RWPE1 (cell line): ENCODE results near the gene GFER.
A peak's percentile ranks its signal among the peaks of the same experiment; 100 is the strongest.
"Not testable (repeated sequence)": the region's sequence is repeated elsewhere in the genome, so short reads cannot be mapped to it uniquely, and the experiment has no call there.

Source experiments
- CTCF ChIA-PET: fragments of 350-600 bp; sonication (Branson Sonifier 250); formaldehyde crosslinking; extraction: SDS; loops from one replicate; lab custom pipeline; 2021; lab: Yijun Ruan, JAX
- POLR2A ChIA-PET: fragments of 400-600 bp; formaldehyde crosslinking; extraction: SDS; loops from one replicate; lab custom pipeline; 2020; ENCODE audit warnings: antibody characterized with exemption; ENCODE audit not compliant: low non-redundant PET; lab: Yijun Ruan, JAX
- DNase-seq: peaks from one replicate; pipeline ENCODE4 v3.0.0; 2012; ENCODE audit warnings: low spot score
- H3K27ac ChIP-seq: fragments of 450-650 bp; 2 replicates; pipeline ENCODE4 v1.5.1; 2017
- TF ChIP-seq, protein P1 (sequence below): fragments of 450-650 bp; conservative IDR thresholded peaks from 2 replicates; pipeline ENCODE4 v1.5.1; 2017; ENCODE audit warnings: low read depth, mild to moderate bottlenecking

The GFER gene

GRCh38 chr16:2032285-2033056 lies 48.5 kb downstream of the GFER start:
- POLR2A ChIA-PET = no interaction called here
- DNase-seq = no peak
- CTCF ChIA-PET = interaction anchor here (0.5 to 1.1 kb wide), 3 partner anchors 8 to 16 kb away, joined by 3 read pairs; no protein-coding TSS in a partner anchor
- peak overlapping the region; percentile 78 for H3K27ac ChIP-seq
- TF ChIP-seq, protein P1, sequence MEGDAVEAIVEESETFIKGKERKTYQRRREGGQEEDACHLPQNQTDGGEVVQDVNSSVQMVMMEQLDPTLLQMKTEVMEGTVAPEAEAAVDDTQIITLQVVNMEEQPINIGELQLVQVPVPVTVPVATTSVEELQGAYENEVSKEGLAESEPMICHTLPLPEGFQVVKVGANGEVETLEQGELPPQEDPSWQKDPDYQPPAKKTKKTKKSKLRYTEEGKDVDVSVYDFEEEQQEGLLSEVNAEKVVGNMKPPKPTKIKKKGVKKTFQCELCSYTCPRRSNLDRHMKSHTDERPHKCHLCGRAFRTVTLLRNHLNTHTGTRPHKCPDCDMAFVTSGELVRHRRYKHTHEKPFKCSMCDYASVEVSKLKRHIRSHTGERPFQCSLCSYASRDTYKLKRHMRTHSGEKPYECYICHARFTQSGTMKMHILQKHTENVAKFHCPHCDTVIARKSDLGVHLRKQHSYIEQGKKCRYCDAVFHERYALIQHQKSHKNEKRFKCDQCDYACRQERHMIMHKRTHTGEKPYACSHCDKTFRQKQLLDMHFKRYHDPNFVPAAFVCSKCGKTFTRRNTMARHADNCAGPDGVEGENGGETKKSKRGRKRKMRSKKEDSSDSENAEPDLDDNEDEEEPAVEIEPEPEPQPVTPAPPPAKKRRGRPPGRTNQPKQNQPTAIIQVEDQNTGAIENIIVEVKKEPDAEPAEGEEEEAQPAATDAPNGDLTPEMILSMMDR = no peak

DNA sequence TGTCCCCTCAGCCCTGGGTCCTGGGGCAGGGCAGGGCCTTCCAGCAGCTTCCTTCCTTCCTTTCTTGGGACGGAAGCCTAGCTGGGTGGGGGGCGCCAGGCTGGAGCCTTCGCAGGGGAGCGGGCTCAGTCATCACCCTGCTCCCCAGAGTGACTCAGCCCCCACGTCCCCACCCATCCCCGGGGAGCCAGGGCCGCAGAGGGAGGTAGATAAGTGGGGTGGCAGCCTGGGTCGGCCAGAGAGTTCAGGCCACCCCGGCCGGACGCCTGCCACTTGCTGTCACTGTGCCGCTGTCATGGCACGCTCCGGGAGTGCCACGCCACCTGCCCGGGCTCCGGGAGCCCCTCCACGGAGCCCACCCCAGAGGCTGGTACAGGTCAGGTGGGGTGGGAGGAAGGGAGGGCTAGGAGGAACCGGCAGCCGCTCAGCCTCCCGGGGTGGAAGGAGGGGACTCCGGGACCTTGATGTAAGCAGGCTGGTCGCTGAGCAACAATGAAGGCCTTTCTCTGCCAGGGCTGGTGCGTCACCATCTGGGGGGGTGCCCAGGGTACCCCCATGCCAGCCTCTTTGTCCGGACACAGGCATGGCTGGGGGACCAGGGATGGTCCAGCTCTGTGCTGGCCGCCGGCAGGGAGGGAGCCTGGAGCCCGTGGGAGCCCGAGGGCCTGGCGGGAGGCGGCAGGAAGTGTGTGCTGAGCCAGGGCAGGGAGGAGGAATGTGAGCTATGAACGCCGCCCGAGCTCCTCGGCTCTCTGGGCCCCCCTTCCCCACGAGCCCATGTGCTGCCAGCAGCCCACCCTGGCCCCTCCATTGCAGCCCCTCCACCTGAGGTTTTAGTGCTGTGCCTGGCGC lies 49.3 kb downstream of the GFER start:
- H3K27ac ChIP-seq = peak overlapping the region; percentile 78
- CTCF ChIA-PET = interaction anchor here (0.6 to 1.1 kb wide), 3 partner anchors 11 to 107 kb away, joined by 3 read pairs; no protein-coding TSS in a partner anchor
- no peak for DNase-seq
- POLR2A ChIA-PET = interaction anchor here (0.6 kb wide), 1 partner anchor 23 kb away, joined by 3 read pairs; no protein-coding TSS in a partner anchor
- TF ChIP-seq, protein P1 = no peak

DNA sequence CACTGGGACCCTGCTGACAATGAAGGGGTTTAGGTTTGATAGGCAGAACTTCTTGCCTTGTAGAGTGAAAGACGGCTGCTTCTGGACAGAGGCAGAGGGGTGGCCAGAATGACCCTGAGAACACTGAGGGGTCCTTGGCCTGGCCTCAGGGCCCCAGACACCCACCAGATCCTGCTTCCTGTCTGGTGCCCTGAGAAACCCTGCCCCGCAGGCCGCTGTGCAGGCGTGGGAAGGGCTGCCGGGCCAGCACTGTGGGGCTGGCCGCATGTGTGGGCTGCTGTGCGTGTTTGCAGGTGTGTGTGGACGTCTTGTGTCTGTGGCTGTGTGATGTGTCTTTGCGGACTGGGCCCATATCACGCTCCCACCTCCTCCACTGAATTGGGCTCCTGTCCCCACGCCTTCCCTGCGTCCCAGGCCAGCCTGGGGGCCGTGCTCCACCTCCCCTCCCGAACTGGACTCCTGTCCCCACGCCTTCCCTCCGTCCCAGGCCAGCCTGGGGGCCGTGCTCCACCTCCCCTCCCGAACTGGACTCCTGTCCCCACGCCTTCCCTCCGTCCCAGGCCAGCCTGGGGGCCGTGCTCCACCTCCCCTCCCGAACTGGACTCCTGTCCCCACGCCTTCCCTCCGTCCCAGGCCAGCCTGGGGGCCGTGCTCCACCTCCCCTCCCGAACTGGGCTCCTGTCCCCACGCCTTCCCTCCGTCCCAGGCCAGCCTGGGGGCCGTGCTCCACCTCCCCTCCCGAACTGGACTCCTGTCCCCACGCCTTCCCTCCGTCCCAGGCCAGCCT lies 50.1 kb downstream of the GFER start:
- DNase-seq = not testable (repeated sequence)
- H3K27ac ChIP-seq = peak overlapping the region; percentile 78
- POLR2A ChIA-PET = interaction anchor here (0.6 kb wide), 1 partner anchor 22 kb away, joined by 3 read pairs; no protein-coding TSS in a partner anchor
- CTCF ChIA-PET = interaction anchor here (1.1 kb wide), 1 partner anchor 106 kb away, joined by 3 read pairs; no protein-coding TSS in a partner anchor

GRCh38 chr16:2034696-2035430 lies 50.9 kb downstream of the GFER start:
- ChIA-PET POLR2A (no interaction called here), CTCF (no interaction called here)
- no peak for DNase-seq
- TF ChIP-seq, protein P1 = no peak
- H3K27ac ChIP-seq = peak overlapping the region; percentile 59

DNA sequence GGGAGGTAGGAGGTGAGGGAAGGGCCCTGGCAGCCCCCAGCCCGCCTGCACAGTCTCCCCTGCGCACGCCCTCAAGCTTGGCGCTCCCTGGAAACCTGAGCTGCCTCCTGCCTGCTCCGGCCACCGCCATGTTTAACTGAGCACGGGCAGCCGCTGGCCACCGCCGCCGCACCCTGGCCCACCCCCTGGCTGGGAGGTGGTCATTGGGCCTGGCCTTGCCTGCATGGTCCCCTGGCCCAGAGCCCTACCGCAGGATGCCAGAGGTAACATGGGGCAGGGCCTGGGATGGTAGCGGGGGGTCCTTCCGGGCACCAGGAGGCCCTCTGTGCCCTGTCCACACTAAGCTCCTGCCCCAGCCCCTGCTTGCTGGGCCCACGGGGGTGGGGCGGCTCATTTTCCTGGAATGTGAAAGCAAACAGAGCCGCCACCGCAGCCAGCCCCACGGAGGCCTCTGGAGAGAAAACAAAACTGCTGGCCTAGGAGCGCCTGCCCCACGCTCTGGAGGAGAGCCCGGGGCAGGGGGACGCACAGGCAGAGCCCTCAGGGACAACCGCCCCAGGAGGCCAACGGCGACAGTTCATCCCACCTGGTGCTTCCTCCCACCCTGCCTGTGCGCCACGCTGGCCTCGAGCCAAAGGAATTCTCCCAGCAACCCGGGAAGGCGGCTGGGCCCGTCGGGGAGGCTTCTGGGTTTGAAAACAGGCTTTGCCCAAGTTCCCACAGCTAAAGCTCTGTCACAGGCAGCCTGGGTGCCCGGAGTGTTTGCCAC lies 51.6 kb downstream of the GFER start:
- TF ChIP-seq, protein P1 = no peak
- peak overlapping the region; percentile 59 for H3K27ac ChIP-seq
- POLR2A ChIA-PET = no interaction called here
- CTCF ChIA-PET = interaction anchor here (0.7 kb wide), 1 partner anchor 12 kb away, joined by 3 read pairs; no protein-coding TSS in a partner anchor
- DNase-seq = no peak
